ELR (cell line): Measurements from ENCODE around the gene ZNF710.
A peak's percentile ranks its signal among the peaks of the same experiment; 100 is the strongest.

Experiments
- DNase-seq: peaks from one replicate; pipeline ENCODE4 v3.0.0-alpha.2; 2015; ENCODE audit warnings: low read depth

The ZNF710 gene

GRCh38 chr15:90018216-90018831 is 17.2 kb downstream of the ZNF710 start:
- no peak for DNase-seq

GRCh38 chr15:90019611-90020010 is 18.5 kb downstream of the ZNF710 start:
- no peak for DNase-seq

GRCh38 chr15:90020021-90020735 is 19.1 kb downstream of the ZNF710 start:
- DNase-seq = no peak

- no peak for DNase-seq
These were observed 19.9 kb downstream of the ZNF710 start for GRCh38 chr15:90020936-90021507.

GRCh38 chr15:90022345-90022744 is 21.2 kb downstream of the ZNF710 start:
- no peak for DNase-seq

- DNase-seq = no peak
These were observed 22.0 kb downstream of the ZNF710 start for GRCh38 chr15:90022905-90023700.

- no peak for DNase-seq
These were observed 23.3 kb downstream of the ZNF710 start for GRCh38 chr15:90024406-90024805.

- no peak for DNase-seq
These were observed 24.4 kb downstream of the ZNF710 start for GRCh38 chr15:90025489-90026033.

- no peak for DNase-seq
These were observed 27.3 kb downstream of the ZNF710 start for GRCh38 chr15:90028376-90028944.

GRCh38 chr15:90029024-90029423 is 27.9 kb downstream of the ZNF710 start:
- no peak for DNase-seq

- no peak for DNase-seq
These were observed 29.3 kb downstream of the ZNF710 start for GRCh38 chr15:90030376-90030775.

GRCh38 chr15:90031231-90031791 is 30.2 kb downstream of the ZNF710 start:
- peak; percentile 87 for DNase-seq

- DNase-seq = no peak
These were observed 31.9 kb downstream of the ZNF710 start for GRCh38 chr15:90033006-90033405.

GRCh38 chr15:90033448-90033847 is 32.3 kb downstream of the ZNF710 start:
- no peak for DNase-seq

GRCh38 chr15:90035095-90035839 is 34.1 kb downstream of the ZNF710 start:
- peak; percentile 85 for DNase-seq

- DNase-seq = no peak
These were observed 34.7 kb downstream of the ZNF710 start for GRCh38 chr15:90035840-90036230.

- DNase-seq = no peak
These were observed 35.2 kb downstream of the ZNF710 start for GRCh38 chr15:90036343-90036742.

- DNase-seq = peak; percentile 10
These were observed 35.8 kb downstream of the ZNF710 start for GRCh38 chr15:90036806-90037510.

GRCh38 chr15:90037511-90037860 is 36.4 kb downstream of the ZNF710 start:
- peak; percentile 77 for DNase-seq

GRCh38 chr15:90037961-90038631 is 37.0 kb downstream of the ZNF710 start:
- peak; percentile 28 for DNase-seq
